ENCODE results near the gene LANCL1. TPM values are rescaled to one million over a fixed set of nuclear protein-coding genes. Genes with fewer than 3 reads are reported as not detected.

The LANCL1 gene
- total RNA-seq (10 to 100 TPM; 32.7 to 35.0 TPM), polyA plus RNA-seq (22.1 TPM)

DNA sequence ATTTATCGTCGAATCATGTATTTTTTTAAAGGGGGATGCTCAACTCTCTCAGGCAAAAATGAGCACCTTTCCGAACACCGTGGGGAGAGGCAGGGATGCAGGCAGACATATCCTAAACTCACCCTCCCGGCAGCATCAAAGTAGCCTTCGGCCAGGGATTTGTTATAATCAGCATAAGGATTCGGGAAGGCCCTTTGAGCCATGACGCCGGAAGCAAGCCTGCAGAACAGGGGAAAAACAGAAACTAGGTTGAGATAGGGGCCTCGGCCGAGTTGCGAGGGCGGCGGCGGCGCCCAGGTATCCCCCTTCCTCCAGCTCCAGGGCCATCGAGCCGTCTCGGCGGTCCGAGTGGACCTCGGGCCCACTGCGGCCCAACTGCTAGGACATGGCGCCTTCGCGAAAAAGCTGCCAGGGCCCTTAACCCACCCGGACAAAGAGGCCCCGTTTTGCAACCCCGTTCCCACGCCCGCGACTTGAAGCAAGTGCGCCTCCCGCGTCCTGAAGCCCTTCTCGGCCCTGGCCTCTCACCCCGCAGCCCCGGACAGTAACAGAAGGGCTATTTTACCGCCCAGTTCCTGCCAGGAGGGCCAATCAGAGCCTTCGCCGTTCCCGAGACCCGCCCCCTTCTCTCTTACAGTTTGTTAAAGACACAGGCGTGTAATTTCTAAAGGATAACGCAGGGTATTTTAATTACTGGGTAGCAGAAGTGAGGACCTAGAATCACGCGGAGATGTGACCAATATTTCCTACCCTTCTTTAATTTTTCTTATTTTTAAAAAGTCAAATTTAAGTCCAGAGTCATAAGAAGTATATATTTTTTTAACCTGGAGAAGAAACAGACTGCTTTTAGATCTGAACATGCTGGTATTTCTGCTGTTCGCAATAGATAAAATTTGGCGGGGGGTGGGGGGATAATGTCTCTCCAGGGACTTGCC is at the start of gene LANCL1:
LANCL1 (minus strand) TSS at position 566 of the 935 bp plus-strand sequence; CDS start at position 203, 363 bp downstream.
- DNase-seq: peak; percentile 71 to 87 (median 77)
- H3K4me1 Mint-ChIP-seq: peaks cover 56 to 83% (median 73%) of the 10 kb centered on the region in 3 donors
- peaks cover 5 to 39% (median 7%) of the 10 kb centered on the region in 3 donors for H3K36me3 Mint-ChIP-seq
- H3K9me3 Mint-ChIP-seq: no peaks in the 10 kb centered on the region
- H3K27ac Mint-ChIP-seq: peak within 1 kb of the TSS; percentile 96 to 100 (median 99)
- no peaks in the 10 kb centered on the region for H3K9me3 ChIP-seq (ENCODE audit: low read length)
- peak within 1 kb of the TSS; percentile 87 for H3K27ac ChIP-seq (ENCODE audit: low read depth, low read length)
- ChIA-PET POLR2A (no interaction called here), CTCF (no interaction called here)
- H3K27me3 ChIP-seq (ENCODE audit: insufficient read depth, low read length, poor library complexity, severe bottlenecking): no peaks in the 10 kb centered on the region
- H3K4me3 Mint-ChIP-seq: peak within 1 kb of the TSS; percentile 96 to 100 (median 99)
- H3K4me3 ChIP-seq (ENCODE audit: low read length): peak within 1 kb of the TSS; percentile 81
- peaks cover 40% of the 10 kb centered on the region for H3K4me1 ChIP-seq (ENCODE audit: insufficient read depth, low read length)
- peaks cover 9% of the 10 kb centered on the region for H3K36me3 ChIP-seq (ENCODE audit: insufficient read depth, low read length)
- H3K27me3 Mint-ChIP-seq: no peaks in the 10 kb centered on the region

- ChIA-PET POLR2A (no interaction called here), CTCF (no interaction called here)
- no peaks in the 10 kb centered on the region for H3K4me1 ChIP-seq (ENCODE audit: insufficient read depth, low read length)
- DNase-seq: no peak
- Mint-ChIP-seq H3K36me3 (no peaks in the 10 kb centered on the region), H3K4me3 (no peak overlapping the region), H3K4me1 (peaks cover 0 to 1% (median 0%) of the 10 kb centered on the region in 3 donors), H3K27me3 (peaks cover 17 to 46% of the 10 kb centered on the region in 2 donors), H3K27ac (no peak overlapping the region), H3K9me3 (peaks cover 0 to 6% (median 0%) of the 10 kb centered on the region in 5 donors)
- no peaks in the 10 kb centered on the region for H3K9me3 ChIP-seq (ENCODE audit: low read length)
- no peaks in the 10 kb centered on the region for H3K36me3 ChIP-seq (ENCODE audit: insufficient read depth, low read length)
- H3K4me3 ChIP-seq (ENCODE audit: low read length): no peak overlapping the region
- H3K27ac ChIP-seq (ENCODE audit: low read depth, low read length): no peak overlapping the region
- no peaks in the 10 kb centered on the region for H3K27me3 ChIP-seq (ENCODE audit: insufficient read depth, low read length, poor library complexity, severe bottlenecking)
These were observed 48.0 kb upstream of the LANCL1 start for GRCh38 chr2:210524533-210524932.

- Mint-ChIP-seq H3K4me1 (peaks cover 0 to 4% (median 0%) of the 10 kb centered on the region in 3 donors), H3K36me3 (no peaks in the 10 kb centered on the region), H3K27me3 (peaks cover 18 to 46% of the 10 kb centered on the region in 2 donors), H3K9me3 (peaks cover 0 to 6% (median 0%) of the 10 kb centered on the region in 5 donors), H3K27ac (no peak overlapping the region), H3K4me3 (no peak overlapping the region)
- Histone ChIP-seq H3K4me1 (ENCODE audit: insufficient read depth, low read length) (no peaks in the 10 kb centered on the region), H3K27me3 (ENCODE audit: insufficient read depth, low read length, poor library complexity, severe bottlenecking) (no peaks in the 10 kb centered on the region), H3K9me3 (ENCODE audit: low read length) (no peaks in the 10 kb centered on the region), H3K4me3 (ENCODE audit: low read length) (no peak overlapping the region), H3K36me3 (ENCODE audit: insufficient read depth, low read length) (no peaks in the 10 kb centered on the region), H3K27ac (ENCODE audit: low read depth, low read length) (no peak overlapping the region)
- no peak for DNase-seq
- ChIA-PET POLR2A (no interaction called here), CTCF (no interaction called here)
These were observed 47.2 kb upstream of the LANCL1 start for GRCh38 chr2:210523650-210524289.

- Mint-ChIP-seq H3K9me3 (peaks cover 0 to 6% (median 0%) of the 10 kb centered on the region in 5 donors), H3K27me3 (peaks cover 18 to 58% of the 10 kb centered on the region in 2 donors), H3K4me3 (no peak overlapping the region), H3K27ac (no peak overlapping the region), H3K36me3 (no peaks in the 10 kb centered on the region), H3K4me1 (peaks cover 0 to 4% (median 0%) of the 10 kb centered on the region in 3 donors)
- no peak overlapping the region for H3K27ac ChIP-seq (ENCODE audit: low read depth, low read length)
- no peak overlapping the region for H3K4me3 ChIP-seq (ENCODE audit: low read length)
- POLR2A ChIA-PET: no interaction called here
- H3K9me3 ChIP-seq (ENCODE audit: low read length): no peaks in the 10 kb centered on the region
- no peaks in the 10 kb centered on the region for H3K36me3 ChIP-seq (ENCODE audit: insufficient read depth, low read length)
- H3K4me1 ChIP-seq (ENCODE audit: insufficient read depth, low read length): no peaks in the 10 kb centered on the region
- no peak for DNase-seq
- CTCF ChIA-PET: no interaction called here
- no peaks in the 10 kb centered on the region for H3K27me3 ChIP-seq (ENCODE audit: insufficient read depth, low read length, poor library complexity, severe bottlenecking)
These were observed 45.8 kb upstream of the LANCL1 start for GRCh38 chr2:210522399-210522798.

- Mint-ChIP-seq H3K9me3 (peaks cover 2 to 11% (median 8%) of the 10 kb centered on the region in 5 donors), H3K4me1 (peaks cover 0 to 4% (median 0%) of the 10 kb centered on the region in 3 donors), H3K36me3 (no peaks in the 10 kb centered on the region), H3K27me3 (peaks cover 21 to 62% of the 10 kb centered on the region in 2 donors), H3K27ac (no peak overlapping the region), H3K4me3 (no peak overlapping the region)
- no peak for DNase-seq
- no peaks in the 10 kb centered on the region for H3K36me3 ChIP-seq (ENCODE audit: insufficient read depth, low read length)
- H3K27me3 ChIP-seq (ENCODE audit: insufficient read depth, low read length, poor library complexity, severe bottlenecking): no peaks in the 10 kb centered on the region
- ChIA-PET CTCF (no interaction called here), POLR2A (no interaction called here)
- H3K9me3 ChIP-seq (ENCODE audit: low read length): no peaks in the 10 kb centered on the region
- H3K4me3 ChIP-seq (ENCODE audit: low read length): no peak overlapping the region
- no peaks in the 10 kb centered on the region for H3K4me1 ChIP-seq (ENCODE audit: insufficient read depth, low read length)
- no peak overlapping the region for H3K27ac ChIP-seq (ENCODE audit: low read depth, low read length)
These were observed 43.0 kb upstream of the LANCL1 start for GRCh38 chr2:210519594-210519993.

DNA sequence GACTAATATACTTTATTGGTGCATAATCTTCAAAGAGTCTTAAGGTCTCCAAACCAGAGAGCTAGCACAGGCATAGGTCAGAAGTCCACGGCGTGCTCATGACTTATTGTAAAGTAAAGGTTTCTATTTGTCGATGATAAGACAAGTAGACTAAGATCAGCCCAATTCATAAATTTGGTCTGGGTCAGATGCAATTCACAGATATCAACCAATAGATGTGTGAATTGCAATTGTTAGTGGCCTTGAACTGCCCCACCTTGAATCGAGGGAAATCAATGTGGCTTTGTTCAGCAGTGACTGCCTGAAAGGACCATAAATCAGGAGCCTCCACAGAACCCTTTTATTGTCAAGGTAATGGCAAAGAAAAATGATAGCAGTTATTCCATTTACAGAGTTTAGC is 40.7 kb upstream of the LANCL1 start:
- H3K36me3 Mint-ChIP-seq: no peaks in the 10 kb centered on the region
- CTCF ChIA-PET: no interaction called here
- no peak overlapping the region for H3K4me3 ChIP-seq (ENCODE audit: low read length)
- no peak overlapping the region for H3K27ac Mint-ChIP-seq
- peaks cover 6 to 11% (median 8%) of the 10 kb centered on the region in 5 donors for H3K9me3 Mint-ChIP-seq
- no peak overlapping the region for H3K27ac ChIP-seq (ENCODE audit: low read depth, low read length)
- H3K36me3 ChIP-seq (ENCODE audit: insufficient read depth, low read length): no peaks in the 10 kb centered on the region
- H3K4me1 ChIP-seq (ENCODE audit: insufficient read depth, low read length): no peaks in the 10 kb centered on the region
- no peak for DNase-seq
- POLR2A ChIA-PET: no interaction called here
- H3K4me3 Mint-ChIP-seq: no peak overlapping the region
- H3K27me3 ChIP-seq (ENCODE audit: insufficient read depth, low read length, poor library complexity, severe bottlenecking): no peaks in the 10 kb centered on the region
- H3K27me3 Mint-ChIP-seq: peaks cover 21 to 52% of the 10 kb centered on the region in 2 donors
- H3K9me3 ChIP-seq (ENCODE audit: low read length): no peaks in the 10 kb centered on the region
- peaks cover 0 to 4% (median 0%) of the 10 kb centered on the region in 3 donors for H3K4me1 Mint-ChIP-seq

DNA sequence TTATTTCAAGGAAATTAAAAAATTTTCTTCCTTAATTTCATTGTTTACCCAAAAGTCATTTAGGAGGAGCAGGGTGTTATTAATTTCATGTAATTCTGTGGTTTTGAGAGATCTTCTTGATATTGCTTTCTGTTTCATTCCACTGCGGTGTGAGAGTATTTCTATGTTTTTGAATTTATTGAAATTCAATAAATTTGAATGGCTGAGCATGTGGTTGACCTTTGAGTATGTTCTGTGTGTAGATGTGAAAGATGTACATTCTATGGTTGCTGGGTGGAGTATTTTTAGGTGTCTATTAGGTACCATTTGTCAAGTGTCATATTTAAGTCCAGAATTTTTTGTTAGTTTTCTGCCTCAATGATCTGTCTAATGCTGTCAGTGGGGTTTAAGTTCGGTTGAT is 39.4 kb upstream of the LANCL1 start:
- H3K9me3 Mint-ChIP-seq: peaks cover 7 to 13% (median 9%) of the 10 kb centered on the region in 5 donors
- peaks cover 0 to 4% (median 0%) of the 10 kb centered on the region in 3 donors for H3K4me1 Mint-ChIP-seq
- peaks cover 17 to 44% of the 10 kb centered on the region in 2 donors for H3K27me3 Mint-ChIP-seq
- H3K4me3 Mint-ChIP-seq: no peak overlapping the region
- DNase-seq: no peak
- H3K36me3 ChIP-seq (ENCODE audit: insufficient read depth, low read length): no peaks in the 10 kb centered on the region
- no peak overlapping the region for H3K27ac ChIP-seq (ENCODE audit: low read depth, low read length)
- no peaks in the 10 kb centered on the region for H3K36me3 Mint-ChIP-seq
- ChIA-PET CTCF (no interaction called here), POLR2A (no interaction called here)
- no peaks in the 10 kb centered on the region for H3K9me3 ChIP-seq (ENCODE audit: low read length)
- H3K27me3 ChIP-seq (ENCODE audit: insufficient read depth, low read length, poor library complexity, severe bottlenecking): no peaks in the 10 kb centered on the region
- no peak overlapping the region for H3K27ac Mint-ChIP-seq
- no peak overlapping the region for H3K4me3 ChIP-seq (ENCODE audit: low read length)
- H3K4me1 ChIP-seq (ENCODE audit: insufficient read depth, low read length): no peaks in the 10 kb centered on the region

- H3K27me3 ChIP-seq (ENCODE audit: insufficient read depth, low read length, poor library complexity, severe bottlenecking): no peaks in the 10 kb centered on the region
- DNase-seq: no peak
- CTCF ChIA-PET: interaction anchor here (1.1 to 2.0 kb wide), 5 partner anchors 9 to 57 kb away, joined by 3 to 10 read pairs (median 6); no protein-coding TSS in a partner anchor
- Mint-ChIP-seq H3K9me3 (peaks cover 8 to 24% (median 16%) of the 10 kb centered on the region in 5 donors), H3K4me3 (peak overlapping the region in 1 of 7 donors; percentile 70), H3K36me3 (peaks cover 0 to 16% (median 0%) of the 10 kb centered on the region in 3 donors), H3K27me3 (peaks cover 21 to 47% of the 10 kb centered on the region in 2 donors), H3K27ac (no peak overlapping the region), H3K4me1 (peaks cover 5 to 10% (median 10%) of the 10 kb centered on the region in 3 donors)
- no peak overlapping the region for H3K27ac ChIP-seq (ENCODE audit: low read depth, low read length)
- H3K4me3 ChIP-seq (ENCODE audit: low read length): no peak overlapping the region
- H3K4me1 ChIP-seq (ENCODE audit: insufficient read depth, low read length): peaks cover 4% of the 10 kb centered on the region
- POLR2A ChIA-PET: no interaction called here
- H3K36me3 ChIP-seq (ENCODE audit: insufficient read depth, low read length): no peaks in the 10 kb centered on the region
- no peaks in the 10 kb centered on the region for H3K9me3 ChIP-seq (ENCODE audit: low read length)
These were observed 27.2 kb upstream of the LANCL1 start for GRCh38 chr2:210503725-210504191.

Data from CD8-positive, alpha-beta memory T cell (primary cell).